IMR-90 (cell line): Measurements from ENCODE around the gene CAB39. TPM values are rescaled to one million over a fixed set of nuclear protein-coding genes. Genes with fewer than 3 reads are reported as not detected.

Experiments used
- ATAC-seq: fragments of 200-7000 bp; cut with Tn5 transposase; 2 replicates; pipeline ENCODE4 v1.9.1; 2020; ENCODE audit warnings: low read depth, mild to moderate bottlenecking, moderate library complexity
- BruUV-seq: library from RNA; stranded (reverse); fragments of 400-500 nt; replicated peaks from 2 replicates; lab custom pipeline; 2021; lab: Mats Ljungman, UMichigan
- CTCF ChIA-PET: fragments of 300-600 bp; formaldehyde crosslinking; extraction: SDS; loops from one replicate; lab custom pipeline; 2021; ENCODE audit warnings: antibody characterized with exemption; lab: Yijun Ruan, JAX
- POLR2A ChIA-PET: fragments of 300-600 bp; sonication (Branson Sonifier 250); formaldehyde crosslinking; loops from one replicate; lab custom pipeline; 2022; ENCODE audit warnings: antibody characterized with exemption; ENCODE audit not compliant: unreplicated experiment; lab: Charles Lee
- DNase-seq: peaks from one replicate; pipeline ENCODE4 v3.0.0; 2013
- H2AFZ ChIP-seq: replicated peaks from 2 replicates; pipeline ENCODE3; 2013; ENCODE audit warnings: low read length, mild to moderate bottlenecking; ENCODE audit not compliant: poor library complexity
- H2AK5ac ChIP-seq: 2 replicates; pipeline ENCODE4 v1.6.1; 2013; ENCODE audit warnings: low read depth, low read length, inconsistent platforms
- H2AK9ac ChIP-seq: replicated peaks from 2 replicates; pipeline ENCODE3; 2013; ENCODE audit warnings: mild to moderate bottlenecking, low read depth, low read length, moderate library complexity; ENCODE audit not compliant: poor library complexity
- H2BK120ac ChIP-seq: 2 replicates; pipeline ENCODE4 v1.6.1; 2013; ENCODE audit warnings: low read depth, low read length, inconsistent platforms
- H2BK15ac ChIP-seq: 3 replicates; pipeline ENCODE4 v1.6.1; 2013; ENCODE audit warnings: low read depth, low read length, inconsistent platforms
- H2BK20ac ChIP-seq: 2 replicates; pipeline ENCODE4 v1.6.1; 2013; ENCODE audit warnings: low read depth, mild to moderate bottlenecking, inconsistent platforms, low read length, moderate library complexity
- H2BK5ac ChIP-seq: 2 replicates; pipeline ENCODE4 v1.6.1; 2013; ENCODE audit warnings: mild to moderate bottlenecking, low read depth, low read length, inconsistent platforms; ENCODE audit not compliant: poor library complexity, severe bottlenecking
- H3K14ac ChIP-seq: replicated peaks from 2 replicates; pipeline ENCODE4 v1.6.1; 2013; ENCODE audit warnings: low read depth, low read length, inconsistent platforms
- H3K18ac ChIP-seq: 2 replicates; pipeline ENCODE4 v1.6.1; 2013; ENCODE audit warnings: low read depth, low read length, control low read depth
- H3K23ac ChIP-seq: 2 replicates; pipeline ENCODE4 v1.6.1; 2013; ENCODE audit warnings: low read depth, low read length, inconsistent platforms
- H3K27ac ChIP-seq: 2 replicates; pipeline ENCODE4 v1.5.1; 2013; ENCODE audit warnings: mild to moderate bottlenecking, control low read depth, low read length; ENCODE audit not compliant: insufficient read depth
- H3K27me3 ChIP-seq: 2 replicates; pipeline ENCODE4 v1.6.1; 2013; ENCODE audit warnings: low read length; ENCODE audit not compliant: control insufficient read depth, insufficient read depth
- H3K36me3 ChIP-seq: 2 replicates; pipeline ENCODE4 v1.6.1; 2013; ENCODE audit warnings: low read length, mixed read lengths; ENCODE audit not compliant: control insufficient read depth, insufficient read depth
- H3K4ac ChIP-seq: 2 replicates; pipeline ENCODE4 v1.6.1; 2013; ENCODE audit warnings: low read depth, low read length, inconsistent platforms
- H3K4me1 ChIP-seq: 2 replicates; pipeline ENCODE4 v1.6.1; 2013; ENCODE audit warnings: low read length, mixed read lengths; ENCODE audit not compliant: control insufficient read depth, insufficient read depth
- H3K4me2 ChIP-seq: 2 replicates; pipeline ENCODE4 v1.6.1; 2013; ENCODE audit warnings: low read depth, mild to moderate bottlenecking, control low read depth, low read length, moderate library complexity
- H3K4me3 ChIP-seq: 2 replicates; pipeline ENCODE4 v1.5.1; 2013; ENCODE audit warnings: low read depth, mild to moderate bottlenecking, control low read depth, low read length, moderate library complexity; ENCODE audit not compliant: insufficient read depth
- H3K56ac ChIP-seq: 2 replicates; pipeline ENCODE4 v1.6.1; 2013; ENCODE audit warnings: low read length, inconsistent platforms; ENCODE audit not compliant: insufficient read depth; ENCODE audit errors: extremely low read depth
- H3K79me1 ChIP-seq, 2 experiments: 2 replicates each; pipeline ENCODE4 v1.6.1; 2013; ENCODE audit warnings: low read length in 2 of 2, inconsistent platforms in 1 of 2, low read depth in 1 of 2
- H3K9ac ChIP-seq: 2 replicates; pipeline ENCODE4 v1.6.1; 2013; ENCODE audit warnings: low read depth, low read length, control low read depth
- H3K9me1 ChIP-seq: 2 replicates; pipeline ENCODE4 v1.6.1; 2013; ENCODE audit warnings: low read length, inconsistent platforms; ENCODE audit not compliant: insufficient read depth
- H3K9me3 ChIP-seq: 2 replicates; pipeline ENCODE4 v1.6.1; 2013; ENCODE audit warnings: low read length; ENCODE audit not compliant: control insufficient read depth, insufficient read depth
- H4K20me1 ChIP-seq: 2 replicates; pipeline ENCODE4 v1.6.1; 2013; ENCODE audit warnings: low read length, inconsistent platforms; ENCODE audit not compliant: insufficient read depth
- H4K5ac ChIP-seq: 2 replicates; pipeline ENCODE4 v1.6.1; 2013; ENCODE audit warnings: mild to moderate bottlenecking, low read depth, low read length, control low read depth
- H4K8ac ChIP-seq, 2 experiments: 2 replicates each; pipeline ENCODE4 v1.6.1; 2013; ENCODE audit warnings: low read depth in 2 of 2, low read length in 2 of 2, control low read depth in 1 of 2, inconsistent platforms in 1 of 2
- H4K91ac ChIP-seq: 2 replicates; pipeline ENCODE4 v1.6.1; 2013; ENCODE audit warnings: low read depth, low read length, inconsistent platforms; ENCODE audit not compliant: insufficient read depth
- CEBPB ChIP-seq: IDR thresholded peaks from 2 replicates; pipeline ENCODE4 v1.6.1; 2012; ENCODE audit warnings: low read depth, low read length, improper control_type of control experiment
- FOS ChIP-seq: fragments of 150-350 bp; IDR thresholded peaks from 2 replicates; pipeline ENCODE4 v1.6.1; 2016; ENCODE audit warnings: low read depth, low read length
- MAZ ChIP-seq: IDR thresholded peaks from 2 replicates; pipeline ENCODE4 v1.6.1; 2012; ENCODE audit warnings: low read depth, mild to moderate bottlenecking, low read length, improper control_type of control experiment, moderate library complexity, borderline replicate concordance
- POLR2A ChIP-seq: IDR thresholded peaks from 2 replicates; pipeline ENCODE4 v1.6.1; 2012; ENCODE audit warnings: mild to moderate bottlenecking, low read depth, low read length
- RCOR1 ChIP-seq: IDR thresholded peaks from 2 replicates; pipeline ENCODE4 v1.6.1; 2012; ENCODE audit warnings: mild to moderate bottlenecking, low read length, improper control_type of control experiment; ENCODE audit not compliant: insufficient replicate concordance
- RFX5 ChIP-seq: IDR thresholded peaks from 2 replicates; pipeline ENCODE4 v1.8.0; 2012; ENCODE audit warnings: low read depth, mild to moderate bottlenecking, low read length, moderate library complexity
- USF2 ChIP-seq: fragments of 150-350 bp; IDR thresholded peaks from 2 replicates; pipeline ENCODE4 v1.6.1; 2017; ENCODE audit warnings: mild to moderate bottlenecking, antibody characterized with exemption, low read length, low read depth
- WGBS, 2 experiments: methylation state at CpG; one replicate each; pipeline versions ENCODE4 v1.1.5 to v1.1.7; 2013; ENCODE audit warnings: missing lambda C conversion rate in 2 of 2; ENCODE audit not compliant: insufficient read length in 1 of 2; ENCODE audit errors: extremely low coverage in 2 of 2; 5-methylcytosine and 5-hydroxymethylcytosine counted together
- dilution Hi-C: fragments of 300-500 bp; cut with HindIII; formaldehyde crosslinking; loops from one replicate; pipeline ENCODE4 v1.14.3; 2018; ENCODE audit warnings: low sequenced_read_pairs; ENCODE audit not compliant: unreplicated experiment
- in situ Hi-C: fragments of 300-500 bp; cut with MboI; formaldehyde crosslinking; loops from 3 replicates; pipeline ENCODE4 v1.14.3; 2019; ENCODE audit warnings: low sequenced_read_pairs, inconsistent platforms, mixed read lengths
- intact Hi-C: fragments of 100-400 bp; cut with micrococcal nuclease; formaldehyde crosslinking; loops from 2 replicates; pipeline ENCODE4 v1.10.0; 2022
- polyA plus RNA-seq, 3 experiments: library from polyadenylated mRNA; depleted of rRNA; stranded (reverse); fragments of >200 nt; gene quantifications; 2 replicates each; pipeline ENCODE4 v1.2.3, GENCODE V29; 2012; ENCODE audit warnings: low replicate concordance in 1 of 3
- total RNA-seq: library from RNA; depleted of rRNA; stranded (reverse); fragments of >200 nt; gene quantifications from 2 replicates; pipeline ENCODE4 v1.2.3, GENCODE V29; 2012
- TF ChIP-seq, protein P1 (sequence below): conservative IDR thresholded peaks from 2 replicates; pipeline ENCODE4 v1.5.1; 2012; ENCODE audit warnings: mild to moderate bottlenecking, low read depth, low read length, improper control_type of control experiment

CAB39 gene
- total and polyA plus RNA-seq, 2 of the 4 experiments (the other 2 are of a cell fraction): 38.2 to 71.7 TPM

GRCh38 chr2:230759481-230760167 lies 47.0 kb downstream of the CAB39 start (continued):
- TF ChIP-seq RFX5 (no peak), CEBPB (no peak)

GRCh38 chr2:230761704-230762103 lies 49.1 kb downstream of the CAB39 start:
- peaks cover 23% of the 10 kb centered on the region for H3K9me1 ChIP-seq
- DNase-seq: no peak
- H3K79me1 ChIP-seq: peaks cover 39 to 78% of the 10 kb centered on the region in 2 experiments
- no peak overlapping the region for H3K4ac ChIP-seq
- H3K23ac ChIP-seq: no peak overlapping the region
- H2BK5ac ChIP-seq: no peak overlapping the region
- TF ChIP-seq, protein P1, sequence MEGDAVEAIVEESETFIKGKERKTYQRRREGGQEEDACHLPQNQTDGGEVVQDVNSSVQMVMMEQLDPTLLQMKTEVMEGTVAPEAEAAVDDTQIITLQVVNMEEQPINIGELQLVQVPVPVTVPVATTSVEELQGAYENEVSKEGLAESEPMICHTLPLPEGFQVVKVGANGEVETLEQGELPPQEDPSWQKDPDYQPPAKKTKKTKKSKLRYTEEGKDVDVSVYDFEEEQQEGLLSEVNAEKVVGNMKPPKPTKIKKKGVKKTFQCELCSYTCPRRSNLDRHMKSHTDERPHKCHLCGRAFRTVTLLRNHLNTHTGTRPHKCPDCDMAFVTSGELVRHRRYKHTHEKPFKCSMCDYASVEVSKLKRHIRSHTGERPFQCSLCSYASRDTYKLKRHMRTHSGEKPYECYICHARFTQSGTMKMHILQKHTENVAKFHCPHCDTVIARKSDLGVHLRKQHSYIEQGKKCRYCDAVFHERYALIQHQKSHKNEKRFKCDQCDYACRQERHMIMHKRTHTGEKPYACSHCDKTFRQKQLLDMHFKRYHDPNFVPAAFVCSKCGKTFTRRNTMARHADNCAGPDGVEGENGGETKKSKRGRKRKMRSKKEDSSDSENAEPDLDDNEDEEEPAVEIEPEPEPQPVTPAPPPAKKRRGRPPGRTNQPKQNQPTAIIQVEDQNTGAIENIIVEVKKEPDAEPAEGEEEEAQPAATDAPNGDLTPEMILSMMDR: no peak
- TF ChIP-seq FOS (no peak), USF2 (no peak), MAZ (no peak), RFX5 (no peak), RCOR1 (no peak), POLR2A (no peak)
- no peak overlapping the region for H3K4me2 ChIP-seq
- in situ Hi-C loops: no loop called here
- WGBS, 2 experiments: 100% methylated on average over 2 of the region's 8 CpGs; no CpG with 5 or more reads in 1 of the 2 experiments
- no peaks in the 10 kb centered on the region for H3K27me3 ChIP-seq
- no peak overlapping the region for H2BK120ac ChIP-seq
- ChIA-PET CTCF (interaction anchor here (0.7 kb wide), 1 partner anchor 35 kb away, joined by 3 read pairs; no protein-coding TSS in a partner anchor), POLR2A (no interaction called here)
- H2AFZ ChIP-seq: no peak overlapping the region
- ATAC-seq: no peak
- BruUV-seq: no TSS peak
- H2AK5ac ChIP-seq: no peak overlapping the region
- intact Hi-C loops: no loop called here
- H2AK9ac ChIP-seq: no peak overlapping the region
- no peak overlapping the region for H4K5ac ChIP-seq
- dilution Hi-C loops: no loop called here
- no peak overlapping the region for H3K9ac ChIP-seq
- no peak overlapping the region for H4K91ac ChIP-seq
- no peak overlapping the region for H2BK20ac ChIP-seq
- H4K20me1 ChIP-seq: peaks cover 53% of the 10 kb centered on the region
- no peak overlapping the region for H3K18ac ChIP-seq
- H3K4me1 ChIP-seq: peaks cover 20% of the 10 kb centered on the region
- H3K4me3 ChIP-seq: no peak overlapping the region
- H3K9me3 ChIP-seq: no peaks in the 10 kb centered on the region
- no peak overlapping the region for H4K8ac ChIP-seq
- H2BK15ac ChIP-seq: no peak overlapping the region
- no peak overlapping the region for H3K14ac ChIP-seq
- peaks cover 17% of the 10 kb centered on the region for H3K36me3 ChIP-seq
- no peak overlapping the region for H3K56ac ChIP-seq
- H3K27ac ChIP-seq: no peak overlapping the region
